GM12873 (cell line): Measurements from ENCODE around the gene ACTR6.

ENCODE experiments used
- CTCF ChIP-seq: IDR thresholded peaks from 2 replicates; pipeline ENCODE4 v1.5.1; 2012; ENCODE audit warnings: low read depth, mild to moderate bottlenecking, moderate library complexity, low read length, control low read depth; ENCODE audit not compliant: insufficient read depth; ENCODE audit errors: missing control alignments

Gene ACTR6

GRCh38 chr12:100159391-100160104, 41.1 kb upstream of the ACTR6 start:
- no peak for TF ChIP-seq CTCF

- no peak for TF ChIP-seq CTCF
Observed at GRCh38 chr12:100163416-100164152, 37.0 kb upstream of the ACTR6 start.

- TF ChIP-seq CTCF: no peak
Observed at GRCh38 chr12:100164153-100164704, 36.4 kb upstream of the ACTR6 start.

DNA sequence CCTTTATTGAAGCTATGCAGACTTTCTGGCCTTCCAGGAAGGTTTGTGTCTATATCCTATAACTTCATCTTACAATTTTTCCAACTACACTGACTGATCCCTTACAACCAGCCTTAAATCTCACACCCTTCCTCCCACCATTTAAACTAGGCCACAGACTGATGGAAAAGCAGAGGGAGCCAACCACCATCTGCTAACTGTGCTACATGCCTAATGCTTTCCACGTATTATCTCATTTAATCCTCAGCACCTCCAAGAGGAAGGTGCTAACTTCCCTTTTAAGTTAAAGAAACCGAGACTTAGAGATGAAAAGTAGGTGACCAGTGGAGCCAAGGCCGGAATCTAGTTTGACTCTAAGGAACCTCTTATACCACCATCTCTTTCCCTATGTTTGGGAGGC, 35.3 kb upstream of the ACTR6 start:
- no peak for TF ChIP-seq CTCF

DNA sequence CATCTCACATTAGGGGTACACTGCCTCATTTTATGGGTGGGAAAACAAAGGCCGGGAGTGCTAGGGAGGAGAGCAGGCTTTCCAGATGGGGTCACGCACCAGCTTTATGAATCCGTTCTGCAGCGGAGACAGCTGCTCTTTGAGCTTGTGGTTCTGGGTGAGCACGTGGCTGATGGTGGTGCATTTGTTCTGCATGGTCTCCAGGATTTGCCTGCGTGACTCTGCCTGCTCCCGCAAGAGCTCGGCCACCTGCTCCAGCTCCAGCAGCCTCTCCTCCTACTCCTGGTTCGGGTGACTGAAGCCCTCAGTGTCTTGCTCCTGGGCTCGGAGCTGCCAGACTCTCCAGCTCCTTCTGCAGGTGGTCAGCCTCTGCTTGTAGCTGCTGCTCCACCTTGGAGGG, 34.4 kb upstream of the ACTR6 start:
- no peak for TF ChIP-seq CTCF

- no peak for TF ChIP-seq CTCF
Observed at GRCh38 chr12:100168562-100168961, 32.1 kb upstream of the ACTR6 start.

DNA sequence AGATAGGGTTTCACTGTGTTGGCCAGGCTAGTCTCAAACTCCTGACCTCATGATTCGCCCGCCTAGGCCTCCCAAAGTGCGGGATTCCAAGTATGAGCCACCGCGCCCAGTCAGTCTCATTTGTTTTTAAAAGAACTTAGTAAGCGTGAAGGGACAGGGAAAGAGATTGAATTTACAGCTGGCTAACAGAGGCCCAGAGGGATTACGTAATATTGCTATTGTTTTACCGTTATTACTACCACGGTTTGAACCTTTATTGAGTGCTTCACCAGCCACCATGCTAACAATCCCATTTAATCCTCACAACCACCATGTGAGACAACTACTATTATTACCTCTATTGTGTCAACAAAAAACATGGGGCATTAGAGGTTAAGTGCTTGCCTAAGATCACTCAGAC, 31.3 kb upstream of the ACTR6 start:
- TF ChIP-seq CTCF: no peak
